Activated B cell treated with CpG ODN at 0.5 μM for 24 hours (primary cell): ENCODE measurements around the gene GABPB2. TPM values are rescaled to one million over a fixed set of nuclear protein-coding genes. Genes with fewer than 3 reads are reported as not detected.

Source experiments
- ATAC-seq: fragments of 200-7000 bp; cut with Tn5 transposase; one replicate; pipeline ENCODE4 v1.10.0; 2021; ENCODE audit warnings: low read depth, mild to moderate bottlenecking, moderate library complexity
- CTCF ChIA-PET: fragments of 350-600 bp; sonication (Branson Sonifier 250); formaldehyde crosslinking; loops from one replicate; lab custom pipeline; 2021; ENCODE audit warnings: antibody characterized with exemption; lab: Charles Lee
- POLR2A ChIA-PET: fragments of 350-600 bp; sonication (Branson Sonifier 250); formaldehyde crosslinking; loops from one replicate; lab custom pipeline; 2021; ENCODE audit warnings: antibody characterized with exemption; lab: Charles Lee
- DNase-seq: peaks from one replicate; pipeline ENCODE4 v3.0.0; 2022
- H3K27ac Mint-ChIP-seq: one replicate; pipeline ENCODE4 v1.8.0; 2020; ENCODE audit warnings: mixed read lengths
- H3K27me3 Mint-ChIP-seq: one replicate; pipeline ENCODE4 v1.8.0; 2021; ENCODE audit warnings: mixed read lengths
- H3K36me3 Mint-ChIP-seq: one replicate; pipeline ENCODE4 v1.8.0; 2021; ENCODE audit warnings: low read depth, mixed read lengths
- H3K4me1 Mint-ChIP-seq: one replicate; pipeline ENCODE4 v1.8.0; 2021; ENCODE audit warnings: mixed read lengths
- H3K4me3 Mint-ChIP-seq: one replicate; pipeline ENCODE4 v1.8.0; 2020; ENCODE audit warnings: mild to moderate bottlenecking, mixed read lengths
- H3K9me3 Mint-ChIP-seq: one replicate; pipeline ENCODE4 v1.8.0; 2020; ENCODE audit warnings: mixed read lengths
- CTCF ChIP-seq: fragments of 200-600 bp; IDR thresholded peaks from one replicate; pipeline ENCODE4 v1.8.0; 2022; ENCODE audit warnings: antibody characterized with exemption, mild to moderate bottlenecking
- intact Hi-C: fragments of 100-400 bp; cut with micrococcal nuclease; formaldehyde crosslinking; loops from one replicate; pipeline ENCODE4 v1.15.1; 2024
- total RNA-seq: library from RNA; stranded (reverse); gene quantifications from 2 replicates; pipeline ENCODE4 v1.2.3, GENCODE V29; 2022

GABPB2 gene
- total RNA-seq, 1 donor from 2014 or later = 17.4 TPM

- ATAC-seq = no peak
- H3K27ac Mint-ChIP-seq = no peak overlapping the region
- peaks cover 18% of the 10 kb centered on the region for H3K4me1 Mint-ChIP-seq
- no peaks in the 10 kb centered on the region for H3K9me3 Mint-ChIP-seq
- H3K4me3 Mint-ChIP-seq = peak overlapping the region; percentile 90
- peaks cover 7% of the 10 kb centered on the region for H3K27me3 Mint-ChIP-seq
- ChIA-PET POLR2A (interaction anchor here (0.9 to 2.3 kb wide), 3 partner anchors 10 to 58 kb away, joined by 3 to 8 read pairs (median 5); partner anchors contain the start of gene TNFAIP8L2), CTCF (interaction anchor here (1.6 kb wide), 1 partner anchor 8 kb away, joined by 4 read pairs; no protein-coding TSS in a partner anchor)
- TF ChIP-seq CTCF = no peak
- DNase-seq = no peak
- H3K36me3 Mint-ChIP-seq = no peaks in the 10 kb centered on the region
- intact Hi-C loops = no loop called here
These were observed 76.6 kb downstream of the GABPB2 start for GRCh38 chr1:151147132-151147503.

- H3K9me3 Mint-ChIP-seq = no peaks in the 10 kb centered on the region
- no peak for DNase-seq
- peak overlapping the region; percentile 90 for H3K4me3 Mint-ChIP-seq
- intact Hi-C loops = no loop called here
- ChIA-PET CTCF (no interaction called here), POLR2A (interaction anchor here (0.9 to 2.3 kb wide), 3 partner anchors 9 to 59 kb away, joined by 3 to 8 read pairs (median 5); partner anchors contain the start of gene TNFAIP8L2)
- no peaks in the 10 kb centered on the region for H3K36me3 Mint-ChIP-seq
- no peak for ATAC-seq
- H3K27me3 Mint-ChIP-seq = peaks cover 7% of the 10 kb centered on the region
- H3K4me1 Mint-ChIP-seq = peaks cover 15% of the 10 kb centered on the region
- no peak overlapping the region for H3K27ac Mint-ChIP-seq
- no peak for TF ChIP-seq CTCF
These were observed 77.1 kb downstream of the GABPB2 start for GRCh38 chr1:151147665-151148064.

- DNase-seq = peak; percentile 58
- Mint-ChIP-seq H3K4me3 (peak within 1 kb of the TSS; percentile 96), H3K4me1 (peaks cover 44% of the 10 kb centered on the region), H3K9me3 (no peaks in the 10 kb centered on the region), H3K27me3 (no peaks in the 10 kb centered on the region), H3K27ac (peak within 1 kb of the TSS; percentile 95), H3K36me3 (peaks cover 20% of the 10 kb centered on the region)
- ChIA-PET CTCF (interaction anchor here (0.7 to 8.1 kb wide), 12 partner anchors 18 to 184 kb away, joined by 3 to 160 read pairs (median 4); partner anchors contain the start of genes GABPB2, MLLT11 and PSMD4), POLR2A (interaction anchor here (0.7 to 3.2 kb wide), 18 partner anchors 9 to 150 kb away, joined by 3 to 22 read pairs (median 6); partner anchors contain the start of genes C1orf56, LYSMD1, MINDY1 and PIP5K1A)
- peak; percentile 88 for ATAC-seq
- intact Hi-C loops = loop anchor here (1.0 to 5.0 kb wide), 6 partner anchors 9 to 149 kb away; partner anchors contain the start of genes LYSMD1, MINDY1, PRUNE1 and SEMA6C
- TF ChIP-seq CTCF = no peak
These were observed 85.9 kb downstream of the GABPB2 start, which contains the start of gene TNFAIP8L2 for GRCh38 chr1:151156515-151156819. Gene TNFAIP8L2 (plus strand): TSS chr1:151156649. CDS start chr1:151158698, 2,049 bp downstream.

GRCh38 chr1:151157067-151157531, 86.5 kb downstream of the GABPB2 start:
- POLR2A ChIA-PET = interaction anchor here (0.7 to 3.2 kb wide), 19 partner anchors 9 to 151 kb away, joined by 3 to 22 read pairs (median 5); partner anchors contain the start of genes C1orf56, LYSMD1, MINDY1 and PIP5K1A
- no peaks in the 10 kb centered on the region for H3K27me3 Mint-ChIP-seq
- peak overlapping the region; percentile 96 for H3K4me3 Mint-ChIP-seq
- intact Hi-C loops = loop anchor here (5.0 kb wide), 1 partner anchor 150 kb away; the partner anchor contains the start of genes MINDY1 and PRUNE1
- ATAC-seq (peak; percentile 23), DNase-seq (no peak)
- TF ChIP-seq CTCF = no peak
- peaks cover 25% of the 10 kb centered on the region for H3K36me3 Mint-ChIP-seq
- H3K4me1 Mint-ChIP-seq = peaks cover 47% of the 10 kb centered on the region
- H3K27ac Mint-ChIP-seq = peak overlapping the region; percentile 95
- no peaks in the 10 kb centered on the region for H3K9me3 Mint-ChIP-seq
- CTCF ChIA-PET = interaction anchor here (0.7 to 8.1 kb wide), 11 partner anchors 19 to 183 kb away, joined by 3 to 160 read pairs (median 4); partner anchors contain the start of genes GABPB2 and PSMD4

- intact Hi-C loops = loop anchor here (5.0 kb wide), 1 partner anchor 151 kb away; the partner anchor contains the start of genes MINDY1 and PRUNE1
These were observed 87.8 kb downstream of the GABPB2 start for GRCh38 chr1:151158326-151158725.

More at GRCh38 chr1:151158326-151158725, 87.8 kb downstream of the GABPB2 start:
- ChIA-PET POLR2A (interaction anchor here (0.6 to 3.2 kb wide), 6 partner anchors 8 to 124 kb away, joined by 3 to 22 read pairs (median 6); partner anchors contain the start of genes LYSMD1, SCNM1, VPS72 and ZNF687), CTCF (interaction anchor here (3.0 to 8.1 kb wide), 2 partner anchors 58 to 134 kb away, joined by 17 to 160 read pairs; no protein-coding TSS in a partner anchor)
- DNase-seq (no peak), ATAC-seq (no peak)
- Mint-ChIP-seq H3K4me1 (peaks cover 49% of the 10 kb centered on the region), H3K27ac (peak overlapping the region; percentile 95), H3K9me3 (no peaks in the 10 kb centered on the region), H3K27me3 (no peaks in the 10 kb centered on the region), H3K36me3 (peaks cover 25% of the 10 kb centered on the region), H3K4me3 (peak overlapping the region; percentile 96)
- no peak for TF ChIP-seq CTCF
